Endothelial cell (in vitro differentiated cells): ENCODE measurements around the gene ACOX2. TPM values are rescaled to one million over a fixed set of nuclear protein-coding genes. Genes with fewer than 3 reads are reported as not detected.
A peak's percentile ranks its signal among the peaks of the same experiment; 100 is the strongest.

Source experiments
- DNase-seq: peaks from one replicate; pipeline ENCODE4 v3.0.0; 2021; ENCODE audit warnings: low spot score
- H3K27ac Mint-ChIP-seq: one replicate; pipeline ENCODE4 v1.8.0; 2021; ENCODE audit warnings: mixed read lengths, inconsistent platforms; ENCODE audit not compliant: unreplicated experiment
- H3K27me3 Mint-ChIP-seq: one replicate; pipeline ENCODE4 v1.8.0; 2021; ENCODE audit warnings: mild to moderate bottlenecking, moderate library complexity, mixed read lengths, inconsistent platforms; ENCODE audit not compliant: unreplicated experiment
- H3K36me3 Mint-ChIP-seq: one replicate; pipeline ENCODE4 v1.8.0; 2021; ENCODE audit warnings: mild to moderate bottlenecking, low read depth, mixed read lengths, inconsistent platforms; ENCODE audit not compliant: unreplicated experiment
- H3K4me1 Mint-ChIP-seq: one replicate; pipeline ENCODE4 v1.8.0; 2021; ENCODE audit warnings: mild to moderate bottlenecking, mixed read lengths, inconsistent platforms; ENCODE audit not compliant: unreplicated experiment
- H3K4me3 Mint-ChIP-seq: one replicate; pipeline ENCODE4 v1.8.0; 2021; ENCODE audit warnings: mild to moderate bottlenecking, mixed read lengths, inconsistent platforms; ENCODE audit not compliant: unreplicated experiment
- H3K9me3 Mint-ChIP-seq: one replicate; pipeline ENCODE4 v1.8.0; 2021; ENCODE audit warnings: mixed read lengths, inconsistent platforms; ENCODE audit not compliant: unreplicated experiment
- CTCF ChIP-seq: fragments of 200-600 bp; sonication (generic); IDR thresholded peaks from one replicate; pipeline ENCODE4 v1.5.0; 2021; ENCODE audit warnings: antibody characterized with exemption; ENCODE audit not compliant: unreplicated experiment
- total RNA-seq: library from RNA; stranded (reverse); fragmentation: NEBNext Ultra II Directional; extraction: Animal tissue kit (Norgen Biotek cat#: 25700); gene quantifications from one replicate; pipeline ENCODE4 v1.2.1, GENCODE V29; 2021; ENCODE audit not compliant: unreplicated experiment

Gene ACOX2
- total RNA-seq, 1 donor from 2014 or later, result 1.1 TPM

GRCh38 chr3:58463181-58463941 lies 73.6 kb downstream of the ACOX2 start:
- no peak overlapping the region for H3K4me3 Mint-ChIP-seq
- H3K27me3 Mint-ChIP-seq, result no peaks in the 10 kb centered on the region
- peak overlapping the region; percentile 74 for H3K27ac Mint-ChIP-seq
- peaks cover 4% of the 10 kb centered on the region for H3K4me1 Mint-ChIP-seq
- peak; percentile 71 for DNase-seq
- TF ChIP-seq CTCF, result peak; percentile 62
- no peaks in the 10 kb centered on the region for H3K36me3 Mint-ChIP-seq
- H3K9me3 Mint-ChIP-seq, result no peaks in the 10 kb centered on the region

- Mint-ChIP-seq H3K4me1 (peaks cover 4% of the 10 kb centered on the region), H3K9me3 (no peaks in the 10 kb centered on the region), H3K36me3 (no peaks in the 10 kb centered on the region), H3K4me3 (no peak overlapping the region), H3K27me3 (no peaks in the 10 kb centered on the region), H3K27ac (peak overlapping the region; percentile 74)
- no peak for DNase-seq
- no peak for TF ChIP-seq CTCF
Measured at GRCh38 chr3:58462829-58463180, 74.2 kb downstream of the ACOX2 start.

GRCh38 chr3:58459160-58459559 lies 77.8 kb downstream of the ACOX2 start:
- TF ChIP-seq CTCF, result no peak
- no peak for DNase-seq
- H3K27me3 Mint-ChIP-seq, result no peaks in the 10 kb centered on the region
- H3K9me3 Mint-ChIP-seq, result no peaks in the 10 kb centered on the region
- H3K4me1 Mint-ChIP-seq, result peaks cover 4% of the 10 kb centered on the region
- no peak overlapping the region for H3K27ac Mint-ChIP-seq
- H3K4me3 Mint-ChIP-seq, result no peak overlapping the region
- H3K36me3 Mint-ChIP-seq, result peaks cover 4% of the 10 kb centered on the region

Other genes with a start within 250 kb of the ACOX2 start
- 15.2 TPM for gene RPP14, start 230.9 kb downstream of the ACOX2 start, total RNA-seq
- 8.4 TPM for gene HTD2, start 230.7 kb downstream of the ACOX2 start, total RNA-seq
- gene PXK, start 204.3 kb downstream of the ACOX2 start, total RNA-seq, result 18.8 TPM
- gene PDHB, start 103.4 kb downstream of the ACOX2 start, total RNA-seq, result 72.8 TPM
- 11.9 TPM for gene KCTD6, start 45.1 kb downstream of the ACOX2 start, total RNA-seq
- 0.18 TPM for gene FAM107A, start 40.2 kb upstream of the ACOX2 start, total RNA-seq
- not detected for gene FAM3D, start 129.6 kb upstream of the ACOX2 start, total RNA-seq